ENCODE data around the gene CTNNBIP1.
"Not testable (repeated sequence)": the region's sequence is repeated elsewhere in the genome, so short reads cannot be mapped to it uniquely, and the experiment has no call there.

Gene CTNNBIP1

GRCh38 chr1:9803003-9803918 lies 106.8 kb downstream of the CTNNBIP1 start:
- not testable (repeated sequence) for DNase-seq (ENCODE audit: low spot score)

- DNase-seq (ENCODE audit: low spot score): no peak
Observed at GRCh38 chr1:9801909-9802308, 108.2 kb downstream of the CTNNBIP1 start.

Data from SW480 (cell line).